ENCODE measurements around the gene UPB1.
A peak's percentile ranks its signal among the peaks of the same experiment; 100 is the strongest.
"Not testable (repeated sequence)": the region's sequence is repeated elsewhere in the genome, so short reads cannot be mapped to it uniquely, and the experiment has no call there.

The UPB1 gene

DNA sequence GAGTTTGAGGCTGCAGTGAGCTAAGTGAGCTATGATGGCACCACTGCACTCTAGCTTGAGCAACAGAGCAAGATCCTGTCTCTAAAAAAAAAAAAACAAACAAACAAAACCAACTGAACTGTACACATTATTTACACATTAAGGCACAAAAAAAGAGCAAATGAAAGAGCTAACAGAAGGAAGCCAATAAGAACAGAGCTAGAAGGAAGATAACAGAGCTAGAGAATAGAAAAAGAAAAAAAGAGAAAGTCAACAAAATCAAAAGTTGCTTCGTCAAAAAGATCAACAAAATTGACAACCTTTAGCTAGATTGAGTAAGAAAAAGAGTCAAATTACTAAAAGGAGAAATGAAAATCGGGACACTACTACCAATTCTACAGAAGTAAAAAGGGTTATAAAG lies 34.8 kb downstream of the UPB1 start:
- no peak for DNase-seq (ENCODE audit: low spot score)
- FAIRE-seq: no peak

DNA sequence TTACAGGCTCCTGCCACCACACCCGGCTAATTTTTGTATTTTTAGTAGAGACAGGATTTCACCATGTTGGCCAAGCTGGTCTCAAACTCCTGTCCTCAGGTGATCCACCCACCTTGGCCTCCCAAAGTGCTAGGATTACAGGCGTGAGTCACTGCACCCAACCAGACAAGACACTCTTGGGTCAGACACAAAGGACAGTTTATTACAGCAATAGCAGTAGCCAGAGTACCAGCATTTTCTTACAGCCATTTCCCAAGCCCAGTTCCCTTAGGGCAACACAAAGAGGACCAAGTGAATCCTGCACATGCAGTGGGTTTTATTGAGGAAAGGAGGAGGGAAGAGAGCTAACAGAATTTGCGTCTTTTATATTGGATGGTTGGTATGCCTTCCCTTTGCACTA lies 35.8 kb downstream of the UPB1 start:
- not testable (repeated sequence) for DNase-seq (ENCODE audit: low spot score); FAIRE-seq

DNA sequence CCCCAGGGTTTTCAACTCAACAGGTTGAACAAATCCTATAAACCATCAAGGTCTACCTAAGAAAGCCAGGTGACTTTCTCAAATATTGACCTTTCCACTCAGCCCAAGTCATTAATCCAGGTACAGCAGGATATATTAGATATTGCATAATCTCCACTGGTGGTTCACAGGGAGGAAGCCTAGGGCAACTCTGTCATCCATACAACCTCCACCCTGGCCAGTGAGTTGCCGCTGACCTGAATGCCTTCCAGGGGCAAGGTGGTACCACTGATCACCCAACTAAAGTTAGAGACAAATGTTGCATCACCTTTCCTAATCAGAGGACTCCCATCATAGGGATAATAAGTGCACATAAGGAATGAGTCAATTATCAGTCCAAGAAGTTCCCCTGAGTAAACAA lies 36.9 kb downstream of the UPB1 start:
- FAIRE-seq: no peak

DNA sequence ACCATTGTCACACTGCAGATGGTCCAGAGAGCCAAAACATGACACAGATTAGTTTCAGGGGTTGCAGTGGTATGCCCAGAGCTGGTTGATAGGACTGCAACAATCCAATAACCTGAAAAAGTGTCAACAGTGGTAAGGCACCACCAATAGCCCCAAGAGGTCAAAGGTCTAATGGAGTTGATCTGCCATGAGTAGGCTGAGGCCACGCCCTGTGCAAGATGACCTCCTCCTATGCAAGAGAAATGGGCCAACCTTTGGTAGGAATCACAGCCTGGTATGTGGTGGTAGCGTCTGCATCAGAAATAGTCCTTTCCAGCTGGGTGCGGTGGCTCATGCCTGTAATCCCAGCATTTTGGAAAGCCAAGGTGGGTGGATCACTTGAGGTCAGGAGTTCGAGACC lies 40.2 kb downstream of the UPB1 start:
- FAIRE-seq (no peak), DNase-seq (ENCODE audit: low spot score) (no peak)

More for the DNA sequence above, 36.9 kb downstream of the UPB1 start:
- DNase-seq (ENCODE audit: low spot score): no peak

DNA sequence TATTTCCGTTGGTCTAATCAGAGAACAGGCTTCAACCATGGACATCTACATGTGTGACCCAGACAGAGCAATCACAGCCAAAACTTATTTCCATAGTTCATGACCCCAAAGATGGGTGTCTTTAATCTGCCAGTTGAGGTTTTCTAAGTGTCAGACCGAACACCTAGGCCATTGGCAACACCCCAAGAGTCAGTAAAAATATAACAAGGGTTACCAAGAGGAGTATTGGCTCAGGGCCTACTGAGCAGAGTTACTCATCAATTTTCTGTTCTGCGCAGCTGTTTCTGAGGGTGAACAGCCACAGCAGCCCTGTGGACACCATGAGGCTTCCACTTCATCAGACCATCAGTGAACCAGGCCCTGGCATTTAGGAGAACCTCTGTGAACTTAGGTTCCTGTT lies 41.0 kb downstream of the UPB1 start:
- DNase-seq (ENCODE audit: low spot score): no peak
- no peak for FAIRE-seq

DNA sequence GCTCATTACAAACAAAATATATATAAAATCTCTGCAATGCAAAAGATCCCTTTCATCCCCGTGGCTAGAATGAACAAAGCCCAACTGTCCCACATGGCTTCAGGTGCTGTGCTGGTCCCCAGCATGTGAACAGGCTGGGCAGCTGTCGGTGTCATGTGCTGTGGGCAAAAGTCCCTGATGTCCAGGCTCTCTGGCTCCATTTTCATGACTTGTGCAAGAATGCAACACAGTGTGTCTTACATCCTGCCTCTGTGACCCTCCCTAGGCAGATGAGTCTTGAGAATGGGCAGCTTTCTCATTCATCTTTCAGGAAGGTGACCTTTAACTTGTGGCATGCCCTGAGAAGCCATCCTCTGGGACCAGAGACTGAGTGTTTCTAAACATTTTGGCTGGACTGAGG lies 45.3 kb downstream of the UPB1 start:
- FAIRE-seq (no peak), DNase-seq (ENCODE audit: low spot score) (no peak)

- FAIRE-seq (no peak), DNase-seq (ENCODE audit: low spot score) (no peak)
Measured at GRCh38 chr22:24541681-24542515, 46.8 kb downstream of the UPB1 start.

- no peak for DNase-seq (ENCODE audit: low spot score)
- FAIRE-seq: no peak
Measured at GRCh38 chr22:24542641-24543040, 47.5 kb downstream of the UPB1 start.

DNA sequence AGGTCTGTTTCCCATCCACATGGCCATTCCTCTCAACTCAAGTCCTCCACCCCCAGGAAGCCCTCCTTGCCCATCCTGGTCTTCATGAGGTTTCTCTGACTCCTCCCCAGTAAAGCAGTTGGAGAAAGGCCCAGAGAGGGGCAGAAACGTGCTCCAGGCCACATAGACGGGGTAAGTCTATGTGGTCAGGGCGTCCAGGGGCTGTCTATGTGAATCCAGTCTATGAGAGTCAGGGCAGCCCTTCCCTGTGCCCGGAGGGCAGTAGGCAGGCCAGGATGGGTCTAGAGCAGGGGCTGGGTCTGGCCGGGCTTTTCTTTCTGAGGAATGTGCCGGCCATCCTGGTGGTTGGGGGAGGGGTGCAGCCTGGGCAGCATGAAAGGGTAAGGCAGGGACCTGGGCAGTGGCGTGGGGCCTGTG lies 48.1 kb downstream of the UPB1 start:
- DNase-seq (ENCODE audit: low spot score) (no peak), FAIRE-seq (no peak)

GRCh38 chr22:24543679-24544243 lies 48.6 kb downstream of the UPB1 start:
- no peak for FAIRE-seq
- no peak for DNase-seq (ENCODE audit: low spot score)

DNA sequence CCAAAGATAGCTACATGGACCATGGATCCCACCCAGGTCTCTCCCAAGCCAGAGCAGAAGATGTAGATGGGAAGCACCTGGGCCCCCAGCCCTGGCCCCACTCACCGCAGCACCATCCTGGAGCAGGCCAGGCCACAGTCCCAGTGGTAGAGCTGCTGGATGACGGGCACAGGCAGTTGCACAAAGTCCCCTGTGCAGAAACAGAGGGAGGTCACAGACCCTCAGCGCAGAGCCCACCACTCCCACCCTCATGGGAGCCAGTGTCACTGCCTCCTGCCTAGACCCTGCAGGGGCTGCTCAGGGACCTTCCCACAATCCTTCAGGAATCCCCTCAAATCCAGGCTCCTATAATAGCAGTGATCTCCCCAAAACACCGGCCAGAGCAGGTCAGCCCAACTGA lies 53.7 kb downstream of the UPB1 start:
- FAIRE-seq: no peak
- DNase-seq (ENCODE audit: low spot score): no peak

- DNase-seq (ENCODE audit: low spot score): peak; percentile 72
- FAIRE-seq: peak; percentile 59
Measured at GRCh38 chr22:24550028-24550901, 55.1 kb downstream of the UPB1 start.

GRCh38 chr22:24550902-24551435 lies 55.8 kb downstream of the UPB1 start:
- FAIRE-seq: no peak
- DNase-seq (ENCODE audit: low spot score): no peak

GRCh38 chr22:24552503-24553286 lies 57.6 kb downstream of the UPB1 start:
- not testable (repeated sequence) for FAIRE-seq; DNase-seq (ENCODE audit: low spot score)

DNA sequence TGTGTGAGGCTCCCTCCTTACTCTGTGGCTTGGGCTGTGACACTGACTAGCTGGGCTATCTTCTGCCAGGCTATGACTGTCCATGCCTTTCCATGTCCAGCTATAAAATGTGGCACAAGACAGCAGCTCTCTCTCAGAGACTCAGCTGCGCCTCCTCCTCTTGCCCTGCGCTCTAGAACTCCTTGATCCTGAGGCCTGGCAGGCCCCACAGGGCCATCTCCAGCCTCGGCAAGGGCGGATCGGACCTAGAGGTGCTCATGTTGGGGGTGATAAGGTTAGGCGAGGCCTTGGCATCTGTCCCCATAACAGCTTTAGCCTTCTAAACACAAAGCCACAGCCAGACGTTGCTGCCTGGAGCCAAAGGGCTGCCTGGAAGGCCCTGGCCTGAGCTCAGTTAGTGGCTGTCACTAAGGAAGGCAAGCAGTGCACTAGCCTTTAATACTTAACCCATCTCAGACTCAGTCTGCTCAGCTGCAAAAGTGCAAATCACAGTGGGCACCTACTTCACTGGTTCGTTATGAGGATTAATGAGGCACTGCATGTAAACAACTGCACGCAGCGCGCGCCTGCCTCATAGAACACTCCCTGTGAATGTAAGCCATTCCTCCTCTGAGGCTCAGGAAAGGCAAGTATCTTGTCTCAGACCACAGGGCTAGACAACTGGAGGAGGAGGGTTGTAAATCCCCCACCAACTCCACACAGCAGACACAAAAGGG lies 58.6 kb downstream of the UPB1 start:
- FAIRE-seq: no peak

DNA sequence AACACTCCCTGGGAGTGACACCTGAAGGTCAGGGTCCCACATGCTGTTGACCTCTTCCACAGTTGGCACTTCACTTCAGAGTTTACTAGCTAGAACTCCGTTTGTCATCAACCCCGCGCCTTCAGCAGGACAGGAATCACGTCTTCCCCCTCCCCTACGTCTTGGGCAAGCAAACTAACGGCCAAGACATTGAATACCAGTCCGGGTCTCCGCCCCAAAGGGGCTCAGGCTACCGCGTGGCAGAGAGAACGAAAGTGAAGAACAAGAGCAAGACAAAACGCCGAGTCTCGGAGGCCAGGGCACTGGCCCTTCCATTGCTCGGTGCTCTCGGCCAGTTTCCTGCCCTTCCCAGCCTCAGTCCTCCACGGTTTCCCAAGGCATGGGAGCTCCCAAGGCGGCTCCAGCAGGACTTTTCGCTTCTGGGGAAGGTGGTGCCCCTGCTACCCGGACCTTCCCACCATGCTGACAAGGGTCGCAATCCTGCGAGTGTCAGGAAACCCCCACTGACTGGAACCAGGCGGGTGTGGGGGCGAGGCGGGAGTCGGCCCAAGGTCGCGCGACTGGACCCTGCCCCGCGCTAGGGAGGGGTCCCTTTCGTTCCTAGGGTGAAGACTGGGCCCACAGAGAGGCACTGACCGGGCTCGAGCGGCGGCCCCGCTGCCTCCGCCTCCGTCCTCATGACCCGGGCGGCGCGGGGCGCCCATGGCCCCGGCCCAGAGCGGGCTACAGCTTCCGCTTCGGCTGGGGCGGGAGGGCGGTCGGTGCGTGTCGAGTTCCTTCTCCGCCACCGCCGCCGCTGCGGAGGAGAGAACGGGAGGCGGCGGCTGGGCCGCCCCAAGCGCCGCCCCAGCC lies 59.4 kb downstream of the UPB1 start, which contains the start of gene GUCD1:
Gene GUCD1 (minus strand): TSS at position 826 of the 852 bp plus-strand sequence. CDS start 147 bp downstream, at position 679.
- DNase-seq (ENCODE audit: low spot score): peak; percentile 10

More for the DNA sequence above, 58.6 kb downstream of the UPB1 start:
- no peak for DNase-seq (ENCODE audit: low spot score)

GRCh38 chr22:24555165-24556039 lies 60.3 kb downstream of the UPB1 start, which contains the start of gene SNRPD3:
TSS of gene SNRPD3 (plus strand) at chr22:24555999. CDS start at chr22:24557675, 1,676 bp downstream.
- DNase-seq (ENCODE audit: low spot score) (peak; percentile 95), FAIRE-seq (peak; percentile 59)

More for the DNA sequence above, 59.4 kb downstream of the UPB1 start, which contains the start of gene GUCD1:
- FAIRE-seq: no peak

GRCh38 chr22:24559471-24559870 lies 64.3 kb downstream of the UPB1 start:
- no peak for DNase-seq (ENCODE audit: low spot score)
- no peak for FAIRE-seq
